HEK293 (cell line): ENCODE measurements around the gene CRYZL1.

Source experiments
- BCL11A ChIP-seq: fragments of 450-650 bp; formaldehyde crosslinking; IDR thresholded peaks from 2 replicates; pipeline ENCODE4 v1.5.1; 2016; ENCODE audit warnings: low read depth, missing biosample characterization, missing genetic modification characterization
- BCL11B ChIP-seq: fragments of 450-650 bp; formaldehyde crosslinking; IDR thresholded peaks from 2 replicates; pipeline ENCODE4 v1.5.1; 2016; ENCODE audit warnings: low read depth, missing biosample characterization, missing genetic modification characterization
- ELK4 ChIP-seq: IDR thresholded peaks from 2 replicates; pipeline ENCODE4 v1.6.1; 2011; ENCODE audit warnings: mild to moderate bottlenecking, low read depth, low read length, borderline replicate concordance
- GLIS1 ChIP-seq: fragments of 450-650 bp; formaldehyde crosslinking; IDR thresholded peaks from 2 replicates; pipeline ENCODE4 v1.5.1; 2016; ENCODE audit warnings: missing biosample characterization, missing genetic modification characterization
- HOXC10 ChIP-seq: sonication (generic); formaldehyde crosslinking; IDR thresholded peaks from 2 replicates; pipeline ENCODE4 v1.8.1; 2023; ENCODE audit warnings: mild to moderate bottlenecking, missing genetic modification reagents
- KLF1 ChIP-seq: fragments of 450-650 bp; formaldehyde crosslinking; IDR thresholded peaks from 2 replicates; pipeline ENCODE4 v1.5.1; 2016; ENCODE audit warnings: missing biosample characterization, missing genetic modification characterization
- KLF7 ChIP-seq: fragments of 450-650 bp; formaldehyde crosslinking; IDR thresholded peaks from 2 replicates; pipeline ENCODE4 v1.5.1; 2016; ENCODE audit warnings: missing biosample characterization, missing genetic modification characterization, borderline replicate concordance
- ZBTB26 ChIP-seq: fragments of 450-650 bp; formaldehyde crosslinking; optimal IDR thresholded peaks from 2 replicates; pipeline ENCODE3; 2016; ENCODE audit warnings: missing biosample characterization, mild to moderate bottlenecking, missing genetic modification characterization
- ZBTB6 ChIP-seq: fragments of 450-650 bp; formaldehyde crosslinking; IDR thresholded peaks from 2 replicates; pipeline ENCODE4 v1.5.1; 2017; ENCODE audit warnings: missing biosample characterization, missing genetic modification characterization
- ZBTB7A ChIP-seq: fragments of 450-650 bp; formaldehyde crosslinking; IDR thresholded peaks from 2 replicates; pipeline ENCODE4 v1.5.1; 2016; ENCODE audit warnings: low read depth, missing biosample characterization, missing genetic modification characterization
- ZIC2 ChIP-seq: fragments of 450-650 bp; formaldehyde crosslinking; IDR thresholded peaks from 2 replicates; pipeline ENCODE4 v1.5.1; 2016; ENCODE audit warnings: missing biosample characterization, missing genetic modification characterization
- ZNF138 ChIP-seq: fragments of 450-650 bp; formaldehyde crosslinking; IDR thresholded peaks from 2 replicates; pipeline ENCODE4 v1.5.1; 2016; ENCODE audit warnings: missing biosample characterization, missing genetic modification characterization, borderline replicate concordance
- ZNF16 ChIP-seq: fragments of 450-650 bp; formaldehyde crosslinking; IDR thresholded peaks from 2 replicates; pipeline ENCODE4 v1.5.1; 2016; ENCODE audit warnings: low read depth, missing biosample characterization, missing genetic modification characterization
- ZNF184 ChIP-seq: fragments of 450-650 bp; IDR thresholded peaks from 2 replicates; pipeline ENCODE4 v1.5.1; 2018; ENCODE audit warnings: missing biosample characterization, mild to moderate bottlenecking, missing genetic modification characterization
- ZNF23 ChIP-seq: fragments of 450-650 bp; formaldehyde crosslinking; IDR thresholded peaks from 2 replicates; pipeline ENCODE4 v1.5.1; 2016; ENCODE audit warnings: missing biosample characterization, missing genetic modification characterization, borderline replicate concordance
- ZNF324 ChIP-seq: fragments of 450-650 bp; formaldehyde crosslinking; IDR thresholded peaks from 2 replicates; pipeline ENCODE4 v1.5.1; 2016; ENCODE audit warnings: missing biosample characterization, missing genetic modification characterization
- ZNF350 ChIP-seq: fragments of 450-650 bp; formaldehyde crosslinking; IDR thresholded peaks from 2 replicates; pipeline ENCODE4 v1.5.0; 2017; ENCODE audit warnings: missing biosample characterization, mild to moderate bottlenecking, missing genetic modification characterization
- ZNF404 ChIP-seq: fragments of 450-650 bp; formaldehyde crosslinking; IDR thresholded peaks from 2 replicates; pipeline ENCODE4 v1.5.1; 2017; ENCODE audit warnings: missing biosample characterization, missing genetic modification characterization
- ZNF423 ChIP-seq: fragments of 450-650 bp; formaldehyde crosslinking; IDR thresholded peaks from 2 replicates; pipeline ENCODE4 v1.5.1; 2016; ENCODE audit warnings: missing biosample characterization, missing genetic modification characterization
- ZNF501 ChIP-seq: fragments of 450-650 bp; formaldehyde crosslinking; IDR thresholded peaks from 2 replicates; pipeline ENCODE4 v1.5.1; 2016; ENCODE audit warnings: missing biosample characterization, missing genetic modification characterization
- ZNF548 ChIP-seq: fragments of 450-650 bp; formaldehyde crosslinking; IDR thresholded peaks from 2 replicates; pipeline ENCODE4 v1.5.1; 2016; ENCODE audit warnings: missing biosample characterization, missing genetic modification characterization
- ZNF549 ChIP-seq: fragments of 450-650 bp; IDR thresholded peaks from 2 replicates; pipeline ENCODE4 v1.5.1; 2018; ENCODE audit warnings: missing biosample characterization, missing genetic modification characterization, mild to moderate bottlenecking, inconsistent platforms, moderate library complexity
- ZNF558 ChIP-seq: fragments of 450-650 bp; formaldehyde crosslinking; IDR thresholded peaks from 2 replicates; pipeline ENCODE4 v1.5.1; 2016; ENCODE audit warnings: missing biosample characterization, missing genetic modification characterization
- ZNF580 ChIP-seq: fragments of 450-650 bp; formaldehyde crosslinking; IDR thresholded peaks from 2 replicates; pipeline ENCODE4 v1.5.1; 2016; ENCODE audit warnings: missing biosample characterization, missing genetic modification characterization
- ZNF600 ChIP-seq: fragments of 450-650 bp; formaldehyde crosslinking; IDR thresholded peaks from 2 replicates; pipeline ENCODE4 v1.5.1; 2016; ENCODE audit warnings: missing biosample characterization, missing genetic modification characterization
- ZNF670 ChIP-seq: fragments of 450-650 bp; formaldehyde crosslinking; IDR thresholded peaks from 2 replicates; pipeline ENCODE4 v1.5.1; 2016; ENCODE audit warnings: missing biosample characterization, missing genetic modification characterization, low read depth
- ZNF677 ChIP-seq: fragments of 450-650 bp; IDR thresholded peaks from 2 replicates; pipeline ENCODE4 v1.5.0; 2018; ENCODE audit warnings: missing biosample characterization, mild to moderate bottlenecking, missing genetic modification characterization, moderate library complexity
- ZNF707 ChIP-seq: fragments of 450-650 bp; formaldehyde crosslinking; IDR thresholded peaks from 2 replicates; pipeline ENCODE4 v1.5.1; 2016; ENCODE audit warnings: missing biosample characterization, missing genetic modification characterization
- ZNF747 ChIP-seq: fragments of 450-650 bp; formaldehyde crosslinking; IDR thresholded peaks from 2 replicates; pipeline ENCODE4 v1.5.1; 2016; ENCODE audit warnings: missing biosample characterization, missing genetic modification characterization
- ZNF768 ChIP-seq: fragments of 450-650 bp; formaldehyde crosslinking; IDR thresholded peaks from 2 replicates; pipeline ENCODE4 v1.5.1; 2018; ENCODE audit warnings: missing biosample characterization, mild to moderate bottlenecking, missing genetic modification characterization
- ZXDB ChIP-seq: fragments of 450-650 bp; formaldehyde crosslinking; IDR thresholded peaks from 2 replicates; pipeline ENCODE4 v1.5.1; 2016; ENCODE audit warnings: missing biosample characterization, missing genetic modification characterization
- TF ChIP-seq, protein P1 (sequence below): fragments of 450-650 bp; formaldehyde crosslinking; IDR thresholded peaks from 2 replicates; pipeline ENCODE4 v1.5.1; 2016; ENCODE audit warnings: missing biosample characterization, missing genetic modification characterization, borderline replicate concordance
- TF ChIP-seq, protein P2 (sequence below): fragments of 450-650 bp; formaldehyde crosslinking; IDR thresholded peaks from 2 replicates; pipeline ENCODE4 v1.5.1; 2016; ENCODE audit warnings: missing biosample characterization, missing genetic modification characterization
- TF ChIP-seq, protein P3 (sequence below): fragments of 450-650 bp; formaldehyde crosslinking; IDR thresholded peaks from 2 replicates; pipeline ENCODE4; 2016; ENCODE audit warnings: missing biosample characterization, missing genetic modification characterization

Gene CRYZL1

DNA sequence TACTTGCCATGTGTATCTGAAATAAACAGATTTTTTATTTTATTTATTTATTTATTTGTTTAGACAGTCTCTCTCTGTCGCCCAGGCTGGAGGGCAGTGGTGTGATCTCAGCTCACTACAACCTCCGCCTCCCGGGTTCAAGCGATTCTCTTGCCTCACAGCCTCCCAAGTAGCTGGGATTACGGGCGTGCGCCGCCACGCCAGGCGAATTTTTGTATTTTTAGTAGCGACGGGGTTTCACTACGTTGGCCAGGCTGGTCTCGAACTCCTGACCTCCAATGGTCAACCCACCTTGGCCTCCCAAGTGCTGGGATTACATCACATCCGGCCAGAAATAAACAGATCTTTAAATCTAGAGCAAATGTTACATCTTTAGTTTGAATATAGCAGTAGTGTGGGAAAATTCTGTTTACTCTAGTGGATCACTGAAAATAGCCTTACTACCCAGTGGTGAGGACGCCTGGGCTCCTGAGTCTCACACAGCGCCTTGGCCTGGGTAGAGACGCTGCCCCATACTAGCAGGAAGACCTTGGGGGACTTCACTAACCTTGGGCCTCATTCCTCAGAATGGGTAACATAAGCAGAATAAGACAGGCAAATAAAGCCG, 100.3 kb downstream of the CRYZL1 start (continued):
- no peak for TF ChIP-seq ZNF423 (tag by site-specific recombination)
- TF ChIP-seq ZXDB: peak; percentile 19; the same call in 1 of the 2 replicates
- no peak for TF ChIP-seq HOXC10 (CRISPR knock-in tag)
- TF ChIP-seq, protein P1, sequence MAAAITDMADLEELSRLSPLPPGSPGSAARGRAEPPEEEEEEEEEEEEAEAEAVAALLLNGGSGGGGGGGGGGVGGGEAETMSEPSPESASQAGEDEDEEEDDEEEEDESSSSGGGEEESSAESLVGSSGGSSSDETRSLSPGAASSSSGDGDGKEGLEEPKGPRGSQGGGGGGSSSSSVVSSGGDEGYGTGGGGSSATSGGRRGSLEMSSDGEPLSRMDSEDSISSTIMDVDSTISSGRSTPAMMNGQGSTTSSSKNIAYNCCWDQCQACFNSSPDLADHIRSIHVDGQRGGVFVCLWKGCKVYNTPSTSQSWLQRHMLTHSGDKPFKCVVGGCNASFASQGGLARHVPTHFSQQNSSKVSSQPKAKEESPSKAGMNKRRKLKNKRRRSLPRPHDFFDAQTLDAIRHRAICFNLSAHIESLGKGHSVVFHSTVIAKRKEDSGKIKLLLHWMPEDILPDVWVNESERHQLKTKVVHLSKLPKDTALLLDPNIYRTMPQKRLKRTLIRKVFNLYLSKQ: no peak
- TF ChIP-seq, protein P2, sequence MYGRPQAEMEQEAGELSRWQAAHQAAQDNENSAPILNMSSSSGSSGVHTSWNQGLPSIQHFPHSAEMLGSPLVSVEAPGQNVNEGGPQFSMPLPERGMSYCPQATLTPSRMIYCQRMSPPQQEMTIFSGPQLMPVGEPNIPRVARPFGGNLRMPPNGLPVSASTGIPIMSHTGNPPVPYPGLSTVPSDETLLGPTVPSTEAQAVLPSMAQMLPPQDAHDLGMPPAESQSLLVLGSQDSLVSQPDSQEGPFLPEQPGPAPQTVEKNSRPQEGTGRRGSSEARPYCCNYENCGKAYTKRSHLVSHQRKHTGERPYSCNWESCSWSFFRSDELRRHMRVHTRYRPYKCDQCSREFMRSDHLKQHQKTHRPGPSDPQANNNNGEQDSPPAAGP (tag by site-specific recombination): no peak
- TF ChIP-seq ZNF670: no peak
- 0 out of 2 replicates have a peak, but pooled peaks have one; percentile 63 for TF ChIP-seq BCL11B (tag by site-specific recombination)
- TF ChIP-seq ZIC2: no peak
- no peak for TF ChIP-seq ZNF350 (tag by site-specific recombination)
- no peak for TF ChIP-seq ZNF138 (tag by site-specific recombination)
- TF ChIP-seq ELK4: no peak
- TF ChIP-seq ZNF768 (tag by site-specific recombination): no peak
- peak; percentile 80; the same call in 1 of the 2 replicates for TF ChIP-seq ZNF324 (tag by site-specific recombination)
- no peak for TF ChIP-seq ZNF558 (tag by site-specific recombination)
- peak; percentile 55 for TF ChIP-seq GLIS1
- TF ChIP-seq ZNF600 (tag by site-specific recombination): no peak
- no peak for TF ChIP-seq BCL11A (tag by site-specific recombination)
- peak; percentile 17; the same call in 1 of the 2 replicates for TF ChIP-seq KLF1 (tag by site-specific recombination)
- TF ChIP-seq ZNF501 (tag by site-specific recombination): no peak
- TF ChIP-seq ZNF184 (tag by site-specific recombination): 0 out of 2 replicates have a peak, but pooled peaks have one; percentile 27
- TF ChIP-seq, protein P3, sequence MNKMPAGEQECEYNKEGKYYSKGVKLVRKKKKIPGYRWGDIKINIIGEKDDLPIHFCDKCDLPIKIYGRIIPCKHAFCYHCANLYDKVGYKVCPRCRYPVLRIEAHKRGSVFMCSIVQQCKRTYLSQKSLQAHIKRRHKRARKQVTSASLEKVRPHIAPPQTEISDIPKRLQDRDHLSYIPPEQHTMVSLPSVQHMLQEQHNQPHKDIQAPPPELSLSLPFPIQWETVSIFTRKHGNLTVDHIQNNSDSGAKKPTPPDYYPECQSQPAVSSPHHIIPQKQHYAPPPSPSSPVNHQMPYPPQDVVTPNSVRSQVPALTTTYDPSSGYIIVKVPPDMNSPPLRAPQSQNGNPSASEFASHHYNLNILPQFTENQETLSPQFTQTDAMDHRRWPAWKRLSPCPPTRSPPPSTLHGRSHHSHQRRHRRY: no peak
- TF ChIP-seq ZNF404 (tag by site-specific recombination): no peak
- TF ChIP-seq ZBTB26: no peak
- TF ChIP-seq ZNF16: no peak
- no peak for TF ChIP-seq ZNF677
- TF ChIP-seq KLF7: no peak
- TF ChIP-seq ZNF747 (tag by site-specific recombination): no peak
- TF ChIP-seq ZNF23 (tag by site-specific recombination): no peak
- no peak for TF ChIP-seq ZBTB6 (tag by site-specific recombination)
- 0 out of 2 replicates have a peak, but pooled peaks have one; percentile 4 for TF ChIP-seq ZNF707
- TF ChIP-seq ZNF549 (tag by site-specific recombination): no peak
- no peak for TF ChIP-seq ZNF548 (tag by site-specific recombination)
- no peak for TF ChIP-seq ZBTB7A (tag by site-specific recombination)
- TF ChIP-seq ZNF580: peak; percentile 87
